Upper lobe of left lung (tissue), 6 donors: ENCODE data around the gene IGFBP5. TPM values are rescaled to one million over a fixed set of nuclear protein-coding genes. Genes with fewer than 3 reads are reported as not detected.

Experiments used
- ATAC-seq, 2 donors: fragments of 200-7000 bp; cut with Tn5 transposase; one replicate each; pipeline ENCODE4 v1.9.1; 2022; ENCODE audit warnings: mild to moderate bottlenecking in 2 of 2, moderate library complexity in 2 of 2; ENCODE audit not compliant: low FRiP score in 2 of 2
- DNase-seq, 2 donors: peaks; one replicate each; pipeline ENCODE4 v3.0.0-alpha.2; 2019 to 2020
- H3K27ac ChIP-seq, 4 donors: fragments of 200-600 bp; sonication (generic); one replicate each; pipeline ENCODE4 v1.5.1; 2016 to 2019
- H3K27me3 ChIP-seq, 4 donors: fragments of 200-600 bp; sonication (generic); one replicate each; pipeline ENCODE4 v1.5.1; 2017 to 2019
- H3K36me3 ChIP-seq, 4 donors: fragments of 200-600 bp; sonication (generic); one replicate each; pipeline ENCODE4 v1.5.1; 2016 to 2019
- H3K4me1 ChIP-seq, 4 donors: fragments of 200-600 bp; sonication (generic); one replicate each; pipeline ENCODE4 v1.5.1; 2018 to 2019
- H3K4me3 ChIP-seq, 4 donors: fragments of 200-600 bp; sonication (generic); one replicate each; pipeline ENCODE4 v1.5.1; 2017 to 2019; ENCODE audit warnings: mild to moderate bottlenecking in 2 of 4, moderate library complexity in 1 of 4
- H3K9me3 ChIP-seq, 4 donors: fragments of 200-600 bp; sonication (generic); one replicate each; pipeline ENCODE4 v1.5.1; 2018 to 2019
- EP300 ChIP-seq, 4 donors: sonication (generic); formaldehyde crosslinking; IDR thresholded peaks; one replicate each; pipeline ENCODE4 v1.5.1; 2017; ENCODE audit warnings: antibody characterized with exemption in 4 of 4, control low read depth in 2 of 4
- POLR2A ChIP-seq, 4 donors: fragments of 450-650 bp; IDR thresholded peaks; one replicate each; pipeline ENCODE4 v1.5.1; 2016 to 2017; ENCODE audit warnings: antibody characterized with exemption in 4 of 4, mild to moderate bottlenecking in 2 of 4
- POLR2AphosphoS5 ChIP-seq, 2 donors: sonication (generic); formaldehyde crosslinking; IDR thresholded peaks; one replicate each; pipeline ENCODE4 v1.5.1; 2017; ENCODE audit warnings: antibody characterized with exemption in 2 of 2
- WGBS, 2 donors: methylation state at CpG; one replicate each; pipeline ENCODE4 v1.1.5; 2017 to 2018; 5-methylcytosine and 5-hydroxymethylcytosine counted together
- total RNA-seq, 6 donors: library from RNA; depleted of rRNA in 4 of 6; stranded (reverse); fragments of >200 nt in 4 of 6; gene quantifications; one replicate each; pipeline versions ENCODE4 v1.1.0 to v1.2.1, GENCODE V29; 2016 to 2021
- TF ChIP-seq, protein P1 (sequence below), 6 experiments: fragments of 450-650 bp in 4 of 6; fragments of 200-600 bp in 2 of 6; sonication (generic) in 2 of 6; IDR thresholded peaks; one replicate each; pipeline ENCODE4 v1.5.1; 2016 to 2019; ENCODE audit warnings: antibody characterized with exemption in 6 of 6
- donor health status: DM: no; HTN: no; CAD: no; lungs with moderate emphysema.
- donor health status: DM: no; HTN: yes; CAD: no; lungs with severe emphysema.

Gene IGFBP5
- total RNA-seq, 6 donors from 2014 or later = 41.9 to 304 (median 95.5) TPM

GRCh38 chr2:216653931-216654365 lies 41.4 kb downstream of the IGFBP5 start:
- Histone ChIP-seq H3K27ac (no peak overlapping the region), H3K36me3 (no peaks in the 10 kb centered on the region), H3K9me3 (no peaks in the 10 kb centered on the region), H3K4me1 (no peaks in the 10 kb centered on the region), H3K27me3 (no peaks in the 10 kb centered on the region), H3K4me3 (no peak overlapping the region)
- no peak for TF ChIP-seq POLR2AphosphoS5 (IDR thresholded peaks at IDR 0.05)
- TF ChIP-seq, protein P1, sequence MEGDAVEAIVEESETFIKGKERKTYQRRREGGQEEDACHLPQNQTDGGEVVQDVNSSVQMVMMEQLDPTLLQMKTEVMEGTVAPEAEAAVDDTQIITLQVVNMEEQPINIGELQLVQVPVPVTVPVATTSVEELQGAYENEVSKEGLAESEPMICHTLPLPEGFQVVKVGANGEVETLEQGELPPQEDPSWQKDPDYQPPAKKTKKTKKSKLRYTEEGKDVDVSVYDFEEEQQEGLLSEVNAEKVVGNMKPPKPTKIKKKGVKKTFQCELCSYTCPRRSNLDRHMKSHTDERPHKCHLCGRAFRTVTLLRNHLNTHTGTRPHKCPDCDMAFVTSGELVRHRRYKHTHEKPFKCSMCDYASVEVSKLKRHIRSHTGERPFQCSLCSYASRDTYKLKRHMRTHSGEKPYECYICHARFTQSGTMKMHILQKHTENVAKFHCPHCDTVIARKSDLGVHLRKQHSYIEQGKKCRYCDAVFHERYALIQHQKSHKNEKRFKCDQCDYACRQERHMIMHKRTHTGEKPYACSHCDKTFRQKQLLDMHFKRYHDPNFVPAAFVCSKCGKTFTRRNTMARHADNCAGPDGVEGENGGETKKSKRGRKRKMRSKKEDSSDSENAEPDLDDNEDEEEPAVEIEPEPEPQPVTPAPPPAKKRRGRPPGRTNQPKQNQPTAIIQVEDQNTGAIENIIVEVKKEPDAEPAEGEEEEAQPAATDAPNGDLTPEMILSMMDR (IDR thresholded peaks at IDR 0.05) = no peak
- TF ChIP-seq POLR2A (IDR thresholded peaks at IDR 0.05) = no peak
- no peak for TF ChIP-seq EP300 (IDR thresholded peaks at IDR 0.05)
- DNase-seq (no peak), ATAC-seq (no peak)
- WGBS, 2 donors = 57 to 79% methylated on average over 2 of the region's 2 CpGs

DNA sequence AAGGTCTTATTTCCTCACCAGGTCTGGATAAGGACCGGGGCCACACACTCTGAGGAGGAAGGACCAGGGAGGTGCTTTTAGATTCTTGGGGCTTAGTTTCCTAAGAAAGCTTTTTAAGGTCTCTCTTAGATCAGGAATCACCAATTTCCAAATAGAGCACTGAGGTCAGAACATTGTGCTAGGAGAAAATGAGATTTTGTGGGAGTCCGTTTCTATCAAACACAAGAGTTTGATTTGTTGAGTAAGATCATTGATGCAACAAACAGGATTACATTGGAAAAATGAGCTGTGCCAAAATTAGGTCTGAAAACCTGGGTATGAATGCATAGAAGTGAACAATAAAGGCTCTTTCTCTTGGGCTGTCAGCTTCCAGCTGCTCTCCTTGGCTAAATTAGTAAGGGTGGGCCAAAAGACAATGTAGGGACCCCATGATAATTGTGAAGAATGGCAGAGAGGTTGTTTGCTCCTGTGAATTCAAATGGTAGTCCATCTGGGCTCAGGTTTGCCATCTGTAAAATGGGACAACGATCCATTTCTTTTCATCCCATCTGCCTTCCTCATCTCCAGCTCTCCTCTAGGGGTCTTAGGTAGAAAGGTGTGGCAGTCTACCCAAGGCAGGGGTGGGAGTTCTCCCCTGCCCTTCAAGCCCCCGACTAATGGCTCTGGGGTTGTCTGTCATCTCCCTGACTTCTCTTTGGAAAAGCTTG lies 42.1 kb downstream of the IGFBP5 start:
- H3K27ac ChIP-seq = no peak overlapping the region
- ATAC-seq = no peak
- H3K9me3 ChIP-seq = no peaks in the 10 kb centered on the region
- H3K4me3 ChIP-seq = no peak overlapping the region
- DNase-seq = no peak
- H3K36me3 ChIP-seq = no peaks in the 10 kb centered on the region
- no peaks in the 10 kb centered on the region for H3K4me1 ChIP-seq
- no peak for TF ChIP-seq POLR2AphosphoS5 (IDR thresholded peaks at IDR 0.05)
- TF ChIP-seq, protein P1 (IDR thresholded peaks at IDR 0.05) = no peak
- no peak for TF ChIP-seq POLR2A (IDR thresholded peaks at IDR 0.05)
- TF ChIP-seq EP300 (IDR thresholded peaks at IDR 0.05) = no peak
- WGBS, 2 donors = 90 to 96% methylated on average over 4 of the region's 4 CpGs
- no peaks in the 10 kb centered on the region for H3K27me3 ChIP-seq

GRCh38 chr2:216652566-216652965 lies 42.8 kb downstream of the IGFBP5 start:
- Histone ChIP-seq H3K27me3 (no peaks in the 10 kb centered on the region), H3K4me1 (no peaks in the 10 kb centered on the region), H3K9me3 (no peaks in the 10 kb centered on the region), H3K36me3 (no peaks in the 10 kb centered on the region), H3K4me3 (no peak overlapping the region), H3K27ac (no peak overlapping the region)
- 59 to 63% methylated on average over 4 of the region's 4 CpGs for WGBS, 2 donors
- ATAC-seq = no peak
- DNase-seq = no peak
- TF ChIP-seq POLR2A (IDR thresholded peaks at IDR 0.05) = no peak
- TF ChIP-seq EP300 (IDR thresholded peaks at IDR 0.05) = no peak
- TF ChIP-seq, protein P1 (IDR thresholded peaks at IDR 0.05) = no peak
- no peak for TF ChIP-seq POLR2AphosphoS5 (IDR thresholded peaks at IDR 0.05)

DNA sequence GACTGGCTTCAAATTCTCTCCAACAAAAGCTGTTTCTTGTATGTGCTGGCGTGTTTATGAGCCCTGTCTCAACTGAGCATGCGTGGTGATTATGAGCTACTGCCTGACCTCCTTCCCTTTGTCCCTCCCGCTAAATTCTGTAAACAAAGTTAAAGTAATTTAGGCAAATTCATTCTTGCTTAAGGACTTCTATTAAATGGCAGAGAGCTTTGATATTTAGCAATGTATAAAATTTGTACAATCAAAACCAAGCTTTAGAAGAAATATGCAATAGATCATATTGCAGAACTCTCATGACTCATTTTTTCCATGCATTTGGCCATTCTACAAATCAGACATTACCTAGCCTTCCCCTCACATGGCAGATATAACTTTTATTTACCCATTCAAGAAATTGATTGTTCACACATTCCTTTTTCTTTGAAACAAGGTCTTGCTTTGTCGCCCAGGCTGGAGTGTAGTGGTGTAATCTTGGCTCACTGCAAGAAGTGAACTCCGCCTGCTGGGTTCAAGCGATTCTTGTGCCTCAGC lies 43.9 kb downstream of the IGFBP5 start:
- Histone ChIP-seq H3K4me3 (no peak overlapping the region), H3K27me3 (no peaks in the 10 kb centered on the region), H3K27ac (no peak overlapping the region), H3K36me3 (no peaks in the 10 kb centered on the region), H3K9me3 (no peaks in the 10 kb centered on the region), H3K4me1 (no peaks in the 10 kb centered on the region)
- ATAC-seq (no peak), DNase-seq (no peak)
- 88 to 89% methylated on average over 6 of the region's 6 CpGs for WGBS, 2 donors
- TF ChIP-seq EP300 (IDR thresholded peaks at IDR 0.05) (no peak), POLR2AphosphoS5 (IDR thresholded peaks at IDR 0.05) (no peak), POLR2A (IDR thresholded peaks at IDR 0.05) (no peak)
- TF ChIP-seq, protein P1 (IDR thresholded peaks at IDR 0.05) = no peak
